ENCODE measurements around the gene RABEPK.

Gene RABEPK

GRCh38 chr9:125268394-125269013 lies 68.2 kb downstream of the RABEPK start:
- H2BK15ac ChIP-seq (ENCODE audit: low read length): no peak overlapping the region

GRCh38 chr9:125269014-125269397 lies 68.7 kb downstream of the RABEPK start:
- H2BK15ac ChIP-seq (ENCODE audit: low read length): no peak overlapping the region
- DNase-seq (ENCODE audit: low spot score): no peak
- no peak overlapping the region for H2BK12ac ChIP-seq (ENCODE audit: low read length)
- no peak overlapping the region for H3K4ac ChIP-seq (ENCODE audit: low read length)
- H4K91ac ChIP-seq (ENCODE audit: low read depth, low read length, poor library complexity): no peak overlapping the region
- no peak overlapping the region for H2BK120ac ChIP-seq (ENCODE audit: low read depth, low read length)
- H3K4me3 ChIP-seq (ENCODE audit: low read length in 2 of 2): no peak overlapping the region
- H3K18ac ChIP-seq (ENCODE audit: low read length): no peak overlapping the region
- peaks cover 0 to 29% of the 10 kb centered on the region in 2 donors for H3K36me3 ChIP-seq (replicated peaks in 1 of 2; ENCODE audit: control insufficient read depth in 2 of 2, insufficient read depth in 2 of 2, low read length in 2 of 2)
- H3K4me1 ChIP-seq (ENCODE audit: control insufficient read depth in 2 of 2, insufficient read depth in 1 of 2, low read depth in 1 of 2, low read length in 2 of 2): no peaks in the 10 kb centered on the region
- H3K27me3 ChIP-seq (ENCODE audit: control insufficient read depth in 3 of 3, insufficient read depth in 3 of 3, low read depth in 1 of 3, low read length in 3 of 3): no peaks in the 10 kb centered on the region
- H2AK5ac ChIP-seq (ENCODE audit: low read depth, low read length): no peak overlapping the region
- no peak overlapping the region for H3K14ac ChIP-seq (ENCODE audit: low read length)
- H3K9me3 ChIP-seq (replicated peaks in 1 of 2; ENCODE audit: control insufficient read depth in 2 of 2, insufficient read depth in 1 of 2, low read depth in 1 of 2, low read length in 2 of 2): no peaks in the 10 kb centered on the region
- no peaks in the 10 kb centered on the region for H3K79me1 ChIP-seq (ENCODE audit: low read depth, low read length)
- no peak overlapping the region for H3K4me2 ChIP-seq (ENCODE audit: insufficient read depth, low read length, poor library complexity, severe bottlenecking)
- no peak overlapping the region for H4K8ac ChIP-seq (ENCODE audit: low read depth, low read length)
- H2BK5ac ChIP-seq (ENCODE audit: low read length): no peak overlapping the region
- H2AFZ ChIP-seq (ENCODE audit: low read length): no peak overlapping the region
- no CpG with 5 or more reads among the region's 1 CpG for WGBS, 2 donors (ENCODE audit: extremely low coverage in 2 of 2, insufficient read length in 2 of 2, insufficient replicate concordance in 1 of 2)
- no peak overlapping the region for H3K27ac ChIP-seq (replicated peaks; ENCODE audit: low read length)
- H3K9ac ChIP-seq (ENCODE audit: low read depth, low read length, poor library complexity): no peak overlapping the region
- no peak overlapping the region for H3K23ac ChIP-seq (ENCODE audit: low read depth, low read length, poor library complexity)

More at GRCh38 chr9:125268394-125269013, 68.2 kb downstream of the RABEPK start:
- no peak overlapping the region for H3K4ac ChIP-seq (ENCODE audit: low read length)
- H3K9me3 ChIP-seq (replicated peaks in 1 of 2; ENCODE audit: control insufficient read depth in 2 of 2, insufficient read depth in 1 of 2, low read depth in 1 of 2, low read length in 2 of 2): no peaks in the 10 kb centered on the region
- no peak overlapping the region for H4K8ac ChIP-seq (ENCODE audit: low read depth, low read length)
- peaks cover 0 to 34% of the 10 kb centered on the region in 2 donors for H3K36me3 ChIP-seq (replicated peaks in 1 of 2; ENCODE audit: control insufficient read depth in 2 of 2, insufficient read depth in 2 of 2, low read length in 2 of 2)
- no peak overlapping the region for H2BK12ac ChIP-seq (ENCODE audit: low read length)
- H3K18ac ChIP-seq (ENCODE audit: low read length): no peak overlapping the region
- H3K27ac ChIP-seq (replicated peaks; ENCODE audit: low read length): no peak overlapping the region
- no peak for DNase-seq (ENCODE audit: low spot score)
- H3K4me2 ChIP-seq (ENCODE audit: insufficient read depth, low read length, poor library complexity, severe bottlenecking): no peak overlapping the region
- H3K79me1 ChIP-seq (ENCODE audit: low read depth, low read length): peaks cover 2% of the 10 kb centered on the region
- no peak overlapping the region for H3K23ac ChIP-seq (ENCODE audit: low read depth, low read length, poor library complexity)
- H3K4me1 ChIP-seq (ENCODE audit: control insufficient read depth in 2 of 2, insufficient read depth in 1 of 2, low read depth in 1 of 2, low read length in 2 of 2): no peaks in the 10 kb centered on the region
- H4K91ac ChIP-seq (ENCODE audit: low read depth, low read length, poor library complexity): no peak overlapping the region
- H3K4me3 ChIP-seq (ENCODE audit: low read length in 2 of 2): no peak overlapping the region
- no peak overlapping the region for H3K14ac ChIP-seq (ENCODE audit: low read length)
- H2BK5ac ChIP-seq (ENCODE audit: low read length): no peak overlapping the region
- H3K9ac ChIP-seq (ENCODE audit: low read depth, low read length, poor library complexity): no peak overlapping the region
- H2BK120ac ChIP-seq (ENCODE audit: low read depth, low read length): no peak overlapping the region
- H3K27me3 ChIP-seq (ENCODE audit: control insufficient read depth in 3 of 3, insufficient read depth in 3 of 3, low read depth in 1 of 3, low read length in 3 of 3): no peaks in the 10 kb centered on the region
- WGBS, 2 donors (ENCODE audit: extremely low coverage in 2 of 2, insufficient read length in 2 of 2, insufficient replicate concordance in 1 of 2): no CpG with 5 or more reads among the region's 6 CpGs
- no peak overlapping the region for H2AK5ac ChIP-seq (ENCODE audit: low read depth, low read length)
- H2AFZ ChIP-seq (ENCODE audit: low read length): no peak overlapping the region

GRCh38 chr9:125271081-125271480 lies 70.7 kb downstream of the RABEPK start:
- Histone ChIP-seq H3K9ac (ENCODE audit: low read depth, low read length, poor library complexity) (no peak overlapping the region), H3K18ac (ENCODE audit: low read length) (no peak overlapping the region), H3K4ac (ENCODE audit: low read length) (no peak overlapping the region), H2AK5ac (ENCODE audit: low read depth, low read length) (no peak overlapping the region), H4K8ac (ENCODE audit: low read depth, low read length) (no peak overlapping the region), H2BK5ac (ENCODE audit: low read length) (no peak overlapping the region), H2AFZ (ENCODE audit: low read length) (no peak overlapping the region), H3K27me3 (ENCODE audit: control insufficient read depth in 3 of 3, insufficient read depth in 3 of 3, low read depth in 1 of 3, low read length in 3 of 3) (no peaks in the 10 kb centered on the region), H4K91ac (ENCODE audit: low read depth, low read length, poor library complexity) (no peak overlapping the region), H3K36me3 (replicated peaks in 1 of 2; ENCODE audit: control insufficient read depth in 2 of 2, insufficient read depth in 2 of 2, low read length in 2 of 2) (peaks cover 0 to 17% of the 10 kb centered on the region in 2 donors), H3K79me1 (ENCODE audit: low read depth, low read length) (no peaks in the 10 kb centered on the region), H3K4me1 (ENCODE audit: control insufficient read depth in 2 of 2, insufficient read depth in 1 of 2, low read depth in 1 of 2, low read length in 2 of 2) (no peaks in the 10 kb centered on the region), H3K4me2 (ENCODE audit: insufficient read depth, low read length, poor library complexity, severe bottlenecking) (no peak overlapping the region), H3K27ac (replicated peaks; ENCODE audit: low read length) (no peak overlapping the region), H2BK15ac (ENCODE audit: low read length) (no peak overlapping the region), H2BK12ac (ENCODE audit: low read length) (no peak overlapping the region), H2BK120ac (ENCODE audit: low read depth, low read length) (no peak overlapping the region), H3K14ac (ENCODE audit: low read length) (no peak overlapping the region), H3K4me3 (ENCODE audit: low read length in 2 of 2) (no peak overlapping the region), H3K23ac (ENCODE audit: low read depth, low read length, poor library complexity) (no peak overlapping the region), H3K9me3 (replicated peaks in 1 of 2; ENCODE audit: control insufficient read depth in 2 of 2, insufficient read depth in 1 of 2, low read depth in 1 of 2, low read length in 2 of 2) (no peaks in the 10 kb centered on the region)
- DNase-seq (ENCODE audit: low spot score): no peak
- no CpG with 5 or more reads among the region's 5 CpGs for WGBS, 2 donors (ENCODE audit: extremely low coverage in 2 of 2, insufficient read length in 2 of 2, insufficient replicate concordance in 1 of 2)

GRCh38 chr9:125272697-125273096 lies 72.4 kb downstream of the RABEPK start:
- H4K91ac ChIP-seq (ENCODE audit: low read depth, low read length, poor library complexity): no peak overlapping the region
- H3K27me3 ChIP-seq (ENCODE audit: control insufficient read depth in 3 of 3, insufficient read depth in 3 of 3, low read depth in 1 of 3, low read length in 3 of 3): no peaks in the 10 kb centered on the region
- no peak overlapping the region for H3K18ac ChIP-seq (ENCODE audit: low read length)
- no peak overlapping the region for H2BK15ac ChIP-seq (ENCODE audit: low read length)
- H3K4me1 ChIP-seq (ENCODE audit: control insufficient read depth in 2 of 2, insufficient read depth in 1 of 2, low read depth in 1 of 2, low read length in 2 of 2): no peaks in the 10 kb centered on the region
- DNase-seq (ENCODE audit: low spot score): no peak
- H2BK120ac ChIP-seq (ENCODE audit: low read depth, low read length): no peak overlapping the region
- H3K4ac ChIP-seq (ENCODE audit: low read length): no peak overlapping the region
- H3K4me2 ChIP-seq (ENCODE audit: insufficient read depth, low read length, poor library complexity, severe bottlenecking): no peak overlapping the region
- no peak overlapping the region for H4K8ac ChIP-seq (ENCODE audit: low read depth, low read length)
- no peak overlapping the region for H3K14ac ChIP-seq (ENCODE audit: low read length)
- no peak overlapping the region for H3K23ac ChIP-seq (ENCODE audit: low read depth, low read length, poor library complexity)
- WGBS, 2 donors (ENCODE audit: extremely low coverage in 2 of 2, insufficient read length in 2 of 2, insufficient replicate concordance in 1 of 2): no CpG with 5 or more reads among the region's 3 CpGs
- H3K79me1 ChIP-seq (ENCODE audit: low read depth, low read length): no peaks in the 10 kb centered on the region
- no peak overlapping the region for H3K4me3 ChIP-seq (ENCODE audit: low read length in 2 of 2)
- H3K36me3 ChIP-seq (replicated peaks in 1 of 2; ENCODE audit: control insufficient read depth in 2 of 2, insufficient read depth in 2 of 2, low read length in 2 of 2): peaks cover 0 to 8% of the 10 kb centered on the region in 2 donors
- no peak overlapping the region for H2BK5ac ChIP-seq (ENCODE audit: low read length)
- no peak overlapping the region for H2AFZ ChIP-seq (ENCODE audit: low read length)
- H3K9me3 ChIP-seq (replicated peaks in 1 of 2; ENCODE audit: control insufficient read depth in 2 of 2, insufficient read depth in 1 of 2, low read depth in 1 of 2, low read length in 2 of 2): no peaks in the 10 kb centered on the region
- no peak overlapping the region for H3K9ac ChIP-seq (ENCODE audit: low read depth, low read length, poor library complexity)
- no peak overlapping the region for H3K27ac ChIP-seq (replicated peaks; ENCODE audit: low read length)
- H2AK5ac ChIP-seq (ENCODE audit: low read depth, low read length): no peak overlapping the region
- no peak overlapping the region for H2BK12ac ChIP-seq (ENCODE audit: low read length)

Data from neuronal stem cell (in vitro differentiated cells).